Measurements from ENCODE around the gene TMEM170A.

DNA sequence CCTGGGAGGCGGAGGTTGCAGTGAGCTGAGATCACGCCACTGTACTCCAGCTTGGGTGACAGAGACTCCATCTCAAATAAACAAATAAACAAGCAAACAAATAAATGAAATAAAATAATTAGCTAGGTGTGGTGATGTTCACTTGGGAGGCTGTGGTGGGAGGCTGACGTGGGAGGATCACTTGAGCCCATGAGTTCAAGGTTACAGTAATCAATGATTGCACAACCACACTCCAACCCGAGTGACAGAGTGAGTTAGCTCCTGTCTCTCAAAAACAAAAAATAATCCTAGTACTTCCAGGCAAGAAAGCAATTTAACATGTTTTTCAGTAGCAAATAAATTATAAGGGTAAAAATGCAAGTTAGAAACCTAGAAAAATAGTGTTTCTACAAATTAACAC lies 57.5 kb downstream of the TMEM170A start:
- TF ChIP-seq, protein P1, sequence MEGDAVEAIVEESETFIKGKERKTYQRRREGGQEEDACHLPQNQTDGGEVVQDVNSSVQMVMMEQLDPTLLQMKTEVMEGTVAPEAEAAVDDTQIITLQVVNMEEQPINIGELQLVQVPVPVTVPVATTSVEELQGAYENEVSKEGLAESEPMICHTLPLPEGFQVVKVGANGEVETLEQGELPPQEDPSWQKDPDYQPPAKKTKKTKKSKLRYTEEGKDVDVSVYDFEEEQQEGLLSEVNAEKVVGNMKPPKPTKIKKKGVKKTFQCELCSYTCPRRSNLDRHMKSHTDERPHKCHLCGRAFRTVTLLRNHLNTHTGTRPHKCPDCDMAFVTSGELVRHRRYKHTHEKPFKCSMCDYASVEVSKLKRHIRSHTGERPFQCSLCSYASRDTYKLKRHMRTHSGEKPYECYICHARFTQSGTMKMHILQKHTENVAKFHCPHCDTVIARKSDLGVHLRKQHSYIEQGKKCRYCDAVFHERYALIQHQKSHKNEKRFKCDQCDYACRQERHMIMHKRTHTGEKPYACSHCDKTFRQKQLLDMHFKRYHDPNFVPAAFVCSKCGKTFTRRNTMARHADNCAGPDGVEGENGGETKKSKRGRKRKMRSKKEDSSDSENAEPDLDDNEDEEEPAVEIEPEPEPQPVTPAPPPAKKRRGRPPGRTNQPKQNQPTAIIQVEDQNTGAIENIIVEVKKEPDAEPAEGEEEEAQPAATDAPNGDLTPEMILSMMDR (IDR thresholded peaks at IDR 0.05; ENCODE audit: insufficient read depth, low read depth, low read length): no peak
- TF ChIP-seq EZH2 (IDR thresholded peaks at IDR 0.05; ENCODE audit: insufficient read depth, low read length): no peak
